Activated effector memory CD4-positive, alpha-beta T cell treated with anti-CD3 and anti-CD28 coated beads, Interleukin-2, amount 50 U/mL, for 16 hours (primary cell): ENCODE data around the gene TMEM232.
"Not testable (repeated sequence)": the region's sequence is repeated elsewhere in the genome, so short reads cannot be mapped to it uniquely, and the experiment has no call there.

ENCODE experiments used
- DNase-seq: peaks from one replicate; pipeline ENCODE4 v3.0.0-alpha.2; 2020

The TMEM232 gene

GRCh38 chr5:110726249-110727024 lies at the start of gene TMEM232:
Gene TMEM232, minus strand, starts transcription at chr5:110726671. Its CDS starts 59,319 bp downstream, at chr5:110667352.
- peak; percentile 88 for DNase-seq

DNA sequence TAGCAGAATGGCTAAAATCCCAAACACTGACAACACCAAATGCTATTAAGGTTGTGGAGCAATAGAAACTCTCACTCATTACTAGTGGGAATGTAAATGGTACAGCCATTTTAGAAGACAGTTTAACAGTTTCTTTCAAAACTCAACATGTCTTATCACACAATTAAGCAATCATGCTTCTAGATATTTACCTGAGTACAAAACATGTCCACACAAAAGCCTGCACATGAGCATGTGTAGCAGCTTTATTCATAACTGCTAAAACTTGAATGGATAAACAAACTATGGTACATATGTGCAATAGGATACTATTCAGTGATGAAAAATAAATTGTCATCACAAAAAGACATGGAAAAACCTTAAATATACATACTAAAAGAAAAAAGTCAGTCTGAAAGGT lies 43.8 kb upstream of the TMEM232 start:
- DNase-seq = no peak

DNA sequence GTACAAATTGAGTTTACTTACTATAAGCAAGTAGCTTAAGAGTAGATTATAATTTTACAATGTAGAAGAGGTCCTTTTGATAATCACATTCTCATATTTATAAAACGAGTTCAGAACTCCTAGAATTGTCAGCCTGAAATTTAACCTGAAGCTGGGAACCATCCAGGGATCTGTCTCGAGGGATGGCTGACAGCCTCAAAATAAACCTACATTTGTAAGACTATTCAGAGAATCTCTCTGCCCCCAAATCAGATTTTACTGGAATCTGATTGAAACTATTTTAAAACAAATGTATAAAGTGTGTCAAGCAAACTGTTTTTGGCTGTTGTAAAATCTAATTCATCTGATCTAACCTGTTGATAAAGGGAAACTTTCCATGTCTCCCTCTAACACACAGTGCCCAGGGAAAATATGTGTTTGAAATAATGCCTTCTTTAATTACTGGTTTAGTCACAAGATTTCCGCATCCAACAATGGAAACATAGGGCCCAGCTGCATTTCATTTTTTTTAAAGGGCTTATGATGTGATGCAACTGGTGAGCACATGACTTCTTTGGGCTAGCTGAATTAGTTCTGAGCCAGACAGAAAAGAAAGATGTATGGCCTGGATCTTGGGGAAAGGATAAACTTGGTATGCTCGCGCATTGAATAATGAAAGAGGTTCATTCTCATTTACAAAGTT lies 42.7 kb upstream of the TMEM232 start:
- DNase-seq = no peak

DNA sequence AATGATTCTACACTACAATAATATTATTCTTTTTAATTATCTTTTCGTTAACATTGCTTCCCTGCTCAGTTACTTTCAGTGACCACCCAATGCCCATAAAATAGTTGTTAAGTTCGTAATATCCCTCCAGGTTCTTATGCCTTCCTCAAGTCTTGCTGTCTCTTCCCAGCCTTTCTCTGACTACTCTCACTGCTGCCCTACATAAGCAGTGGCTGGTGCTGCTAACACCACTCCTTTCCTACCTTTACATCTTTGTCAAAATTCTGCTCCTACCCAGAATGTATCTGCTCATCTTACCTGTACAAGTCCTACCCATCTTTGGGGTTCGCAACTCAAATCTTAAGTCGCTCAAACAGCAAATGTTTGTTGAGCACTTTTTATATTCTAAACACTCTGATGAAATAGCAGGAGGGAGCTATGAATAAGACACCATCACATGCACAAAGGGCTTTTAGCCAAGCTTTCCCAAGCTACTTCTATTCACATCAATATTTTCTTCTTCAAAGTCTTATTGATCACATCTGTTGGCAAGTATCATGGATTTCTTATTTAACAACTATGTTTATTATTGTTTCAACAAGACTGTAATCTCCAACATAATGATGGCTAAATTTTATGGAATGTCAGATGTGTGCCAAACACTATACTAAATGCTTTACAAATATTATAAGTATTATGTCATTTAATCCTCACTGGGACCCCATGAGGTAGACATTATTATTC lies 41.8 kb upstream of the TMEM232 start:
- no peak for DNase-seq

- DNase-seq = no peak
Observed at GRCh38 chr5:110760158-110760557, 33.7 kb upstream of the TMEM232 start.

DNA sequence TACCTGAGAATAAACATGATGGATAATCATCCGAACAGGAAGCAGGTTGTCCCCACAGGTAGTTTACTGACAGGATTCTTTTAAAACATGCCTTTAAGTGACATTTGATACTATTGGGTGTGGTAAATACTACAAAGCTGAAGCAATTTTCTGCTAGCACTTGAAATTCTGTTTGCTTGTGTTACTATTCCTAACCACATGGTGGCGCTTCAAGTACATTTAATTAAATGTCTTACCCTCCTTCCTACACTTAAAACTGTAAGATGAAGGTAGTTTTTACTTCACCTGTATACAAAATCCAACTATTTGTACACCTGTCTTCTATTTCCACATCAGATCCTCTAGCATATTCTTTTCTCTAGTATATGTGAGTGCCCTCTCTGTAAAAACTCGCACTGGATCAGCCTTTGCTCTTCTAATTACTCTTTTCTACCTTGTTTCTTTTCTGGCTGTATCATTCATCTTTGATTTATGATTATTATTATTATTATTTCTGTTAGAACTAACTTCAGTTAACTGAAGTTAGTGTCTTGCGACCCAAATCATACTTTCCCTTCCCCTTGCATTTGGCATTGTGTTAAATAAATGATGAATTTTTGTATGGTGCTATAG lies 30.8 kb upstream of the TMEM232 start:
- no peak for DNase-seq

GRCh38 chr5:110754181-110754580 lies 27.7 kb upstream of the TMEM232 start:
- DNase-seq = no peak

- no peak for DNase-seq
Observed at GRCh38 chr5:110753600-110753999, 27.1 kb upstream of the TMEM232 start.

GRCh38 chr5:110752953-110753352 lies 26.5 kb upstream of the TMEM232 start:
- DNase-seq = no peak

GRCh38 chr5:110751902-110752762 lies 25.7 kb upstream of the TMEM232 start:
- DNase-seq = peak; percentile 63

DNA sequence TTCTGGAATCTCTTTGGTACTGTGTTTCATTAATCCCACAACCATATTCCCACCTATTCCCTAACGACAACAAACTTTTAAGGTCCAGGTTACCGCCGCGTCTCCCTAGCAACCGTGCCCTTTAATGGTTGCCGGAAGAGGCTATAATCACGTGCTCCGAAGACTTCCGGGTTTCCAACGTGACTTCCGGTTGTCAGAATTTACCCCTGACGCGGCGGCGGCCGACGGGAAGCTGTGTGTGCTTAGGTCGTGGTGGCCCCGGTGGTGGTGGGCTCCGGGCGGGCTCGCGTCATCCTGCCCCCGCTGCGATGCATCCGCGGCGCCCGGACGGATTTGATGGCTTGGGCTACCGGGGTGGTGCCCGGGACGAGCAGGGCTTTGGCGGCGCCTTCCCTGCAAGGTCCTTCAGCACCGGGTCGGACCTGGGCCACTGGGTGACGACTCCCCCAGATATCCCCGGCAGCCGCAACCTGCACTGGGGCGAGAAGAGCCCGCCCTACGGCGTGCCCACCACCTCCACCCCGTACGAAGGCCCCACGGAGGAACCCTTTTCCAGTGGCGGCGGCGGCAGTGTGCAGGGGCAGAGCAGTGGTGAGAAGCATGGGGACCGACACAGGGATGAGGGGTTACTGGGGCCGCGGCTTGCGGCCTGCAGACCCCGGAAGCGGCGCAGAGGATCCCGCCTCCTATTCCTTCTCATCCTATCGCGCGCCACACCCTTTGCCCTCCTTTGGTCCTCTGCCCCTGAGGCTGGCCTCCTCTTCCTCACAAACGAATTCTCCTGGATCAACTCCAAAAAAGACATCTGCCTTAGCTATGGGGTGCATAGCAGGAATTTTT lies 12.6 kb upstream of the TMEM232 start, which contains the start of gene SLC25A46:
Gene SLC25A46 (plus strand): TSS at position 196 of the 840 bp plus-strand sequence. CDS start 113 bp downstream, at position 309.
- peak; percentile 95 for DNase-seq

DNA sequence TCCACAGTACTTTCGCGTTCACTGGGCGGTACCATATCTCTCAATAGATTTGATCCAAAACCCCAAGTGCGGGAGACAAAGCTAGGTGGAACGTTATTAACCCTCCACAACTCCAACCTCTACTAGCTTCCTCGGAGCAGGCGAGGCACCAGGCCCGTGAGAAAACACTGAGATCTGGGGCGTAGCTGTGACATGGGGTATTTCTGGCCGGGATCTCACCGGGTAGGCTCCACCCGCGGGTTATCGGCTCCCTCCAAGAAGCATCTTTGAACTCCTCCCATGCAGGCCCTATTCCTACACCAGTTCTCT lies 12.0 kb upstream of the TMEM232 start:
- DNase-seq = no peak

GRCh38 chr5:110736753-110737152 lies 10.3 kb upstream of the TMEM232 start:
- no peak for DNase-seq

GRCh38 chr5:110735556-110735955 lies 9.1 kb upstream of the TMEM232 start:
- DNase-seq = no peak

- DNase-seq = no peak
Observed at GRCh38 chr5:110734101-110734500, 7.6 kb upstream of the TMEM232 start.

DNA sequence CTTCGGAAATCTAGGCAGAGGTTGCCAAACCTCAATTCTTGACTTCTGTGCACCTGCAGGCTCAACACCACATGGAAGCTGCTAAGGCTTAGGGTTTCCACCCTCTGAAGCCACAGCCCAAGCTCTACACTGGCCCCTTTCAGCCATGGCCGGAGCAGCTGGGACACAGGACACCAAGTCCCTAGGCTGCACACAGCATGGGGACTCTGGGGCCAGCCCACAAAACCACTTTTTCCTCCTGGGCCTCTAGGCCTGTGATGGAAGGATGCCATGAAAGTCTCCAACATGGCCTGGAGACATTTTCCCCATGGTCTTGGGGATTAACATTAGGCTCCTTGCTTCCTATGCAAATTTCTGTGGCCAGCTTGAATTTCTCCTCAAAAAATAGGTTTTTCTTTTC lies 5.0 kb upstream of the TMEM232 start:
- DNase-seq = not testable (repeated sequence)

DNA sequence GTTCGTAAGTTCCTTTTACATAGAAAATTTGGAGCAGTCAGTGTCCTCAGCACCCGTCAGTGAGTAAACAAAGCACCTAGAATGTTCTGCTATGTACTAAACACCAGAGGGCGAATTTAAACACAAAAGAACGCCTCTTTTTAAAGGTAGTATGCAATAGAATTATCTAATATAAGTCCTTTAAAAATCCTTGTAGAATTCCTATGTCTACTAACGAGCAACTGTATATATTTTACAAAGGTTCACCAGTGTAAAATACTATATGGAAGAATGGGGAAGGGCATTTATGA lies 499 bp upstream of the TMEM232 start:
- DNase-seq = no peak

GRCh38 chr5:110718311-110718710 lies 8.2 kb downstream of the TMEM232 start:
- DNase-seq = no peak

GRCh38 chr5:110716247-110717245 lies 9.9 kb downstream of the TMEM232 start:
- DNase-seq = no peak

GRCh38 chr5:110707260-110707844 lies 19.1 kb downstream of the TMEM232 start:
- no peak for DNase-seq
